ENCODE results near the gene KATNAL2.
A peak's percentile ranks its signal among the peaks of the same experiment; 100 is the strongest.

DNA sequence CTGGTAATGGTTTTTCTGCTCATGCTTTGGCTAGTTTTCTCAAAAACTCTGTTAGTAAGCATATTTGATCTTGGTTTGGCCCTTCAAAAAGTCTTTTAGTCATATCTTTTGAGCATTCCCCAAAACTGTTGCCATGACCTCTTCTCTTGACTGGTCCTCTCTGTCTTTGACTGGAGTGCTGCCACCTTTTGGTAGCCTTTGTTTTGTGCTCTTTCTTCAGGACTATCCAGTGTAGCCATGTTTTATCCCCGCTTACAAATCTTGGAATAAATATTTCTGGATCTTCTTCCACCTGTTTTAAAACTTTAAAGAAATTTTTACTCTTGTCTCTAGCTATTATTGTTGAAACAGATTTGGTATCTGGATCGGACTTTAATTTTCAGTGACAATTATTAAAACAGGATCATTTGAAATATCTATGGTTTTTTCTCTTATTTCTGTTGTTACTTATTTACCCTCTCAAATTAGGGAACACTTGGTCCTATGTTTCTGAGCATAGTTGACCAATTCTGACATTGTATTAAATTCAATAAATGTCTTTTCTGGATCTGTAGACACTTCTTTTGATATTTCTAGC is 119.0 kb downstream of the KATNAL2 start:
- TF ChIP-seq, protein P1, sequence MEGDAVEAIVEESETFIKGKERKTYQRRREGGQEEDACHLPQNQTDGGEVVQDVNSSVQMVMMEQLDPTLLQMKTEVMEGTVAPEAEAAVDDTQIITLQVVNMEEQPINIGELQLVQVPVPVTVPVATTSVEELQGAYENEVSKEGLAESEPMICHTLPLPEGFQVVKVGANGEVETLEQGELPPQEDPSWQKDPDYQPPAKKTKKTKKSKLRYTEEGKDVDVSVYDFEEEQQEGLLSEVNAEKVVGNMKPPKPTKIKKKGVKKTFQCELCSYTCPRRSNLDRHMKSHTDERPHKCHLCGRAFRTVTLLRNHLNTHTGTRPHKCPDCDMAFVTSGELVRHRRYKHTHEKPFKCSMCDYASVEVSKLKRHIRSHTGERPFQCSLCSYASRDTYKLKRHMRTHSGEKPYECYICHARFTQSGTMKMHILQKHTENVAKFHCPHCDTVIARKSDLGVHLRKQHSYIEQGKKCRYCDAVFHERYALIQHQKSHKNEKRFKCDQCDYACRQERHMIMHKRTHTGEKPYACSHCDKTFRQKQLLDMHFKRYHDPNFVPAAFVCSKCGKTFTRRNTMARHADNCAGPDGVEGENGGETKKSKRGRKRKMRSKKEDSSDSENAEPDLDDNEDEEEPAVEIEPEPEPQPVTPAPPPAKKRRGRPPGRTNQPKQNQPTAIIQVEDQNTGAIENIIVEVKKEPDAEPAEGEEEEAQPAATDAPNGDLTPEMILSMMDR (IDR thresholded peaks at IDR 0.05; ENCODE audit: insufficient read depth, low read depth, low read length), result peak; percentile 41
- no peak for TF ChIP-seq EZH2 (IDR thresholded peaks at IDR 0.05; ENCODE audit: insufficient read depth, low read length)
